Endothelial cell of umbilical vein (primary cell): ENCODE results near the gene NAV2.

Experiments
- CTCF ChIP-seq, 2 donors: IDR thresholded peaks; 1 replicate in 1 of 2; 2 replicates in 1 of 2; pipeline ENCODE4 v1.5.1; 2011; ENCODE audit warnings: low read length in 2 of 2, mild to moderate bottlenecking in 2 of 2, moderate library complexity in 2 of 2, control low read depth in 1 of 2, inconsistent platforms in 1 of 2, low read depth in 1 of 2; ENCODE audit not compliant: insufficient read depth in 1 of 2; ENCODE audit errors: extremely low read depth in 1 of 2
- EZH2 ChIP-seq: IDR thresholded peaks from 2 replicates; pipeline ENCODE4 v1.6.1; 2012; ENCODE audit warnings: borderline replicate concordance, low read depth, mild to moderate bottlenecking, moderate library complexity, low read length, inconsistent platforms; ENCODE audit not compliant: severe bottlenecking
- GATA2 ChIP-seq: IDR thresholded peaks from 2 replicates; pipeline ENCODE4 v1.7.0; 2011; ENCODE audit warnings: low read depth, mild to moderate bottlenecking, moderate library complexity, mixed read lengths, low read length; ENCODE audit not compliant: insufficient read length, insufficient read depth
- JUN ChIP-seq: IDR thresholded peaks from 2 replicates; pipeline ENCODE4 v1.6.1; 2011; ENCODE audit warnings: borderline replicate concordance, low read depth; ENCODE audit not compliant: insufficient read length, insufficient read depth
- MAX ChIP-seq: IDR thresholded peaks from 2 replicates; pipeline ENCODE4 v1.6.1; 2011; ENCODE audit not compliant: insufficient read depth, insufficient read length
- MYC ChIP-seq: IDR thresholded peaks from one replicate; pipeline ENCODE4 v1.6.1; 2011; ENCODE audit warnings: mild to moderate bottlenecking, low read depth, low read length
- POLR2A ChIP-seq: IDR thresholded peaks from 2 replicates; pipeline ENCODE4 v1.6.1; 2012; ENCODE audit warnings: low read depth, mild to moderate bottlenecking, control low read depth, low read length
- POLR2AphosphoS5 ChIP-seq: IDR thresholded peaks from 2 replicates; pipeline ENCODE4 v1.6.1; 2012; ENCODE audit warnings: low read depth, mild to moderate bottlenecking, control low read depth, low read length, moderate library complexity; ENCODE audit not compliant: insufficient read depth

GRCh38 chr11:19915808-19916207 lies 203.2 kb downstream of the NAV2 start:
- TF ChIP-seq POLR2AphosphoS5 (no peak), CTCF (IDR thresholded peaks at IDR 0.05; ENCODE audit: extremely low read depth in 1 of 2, insufficient read depth in 1 of 2, low read depth in 1 of 2, low read length in 2 of 2) (no peak), EZH2 (no peak), MYC (no peak), JUN (no peak), POLR2A (no peak), MAX (no peak), GATA2 (no peak)
